Measurements from ENCODE around the gene HOXA6. TPM values are rescaled to one million over a fixed set of nuclear protein-coding genes. Genes with fewer than 3 reads are reported as not detected.

The HOXA6 gene
- total and polyA plus RNA-seq, 2 donors (not counting 3 experiments of a cell fraction or from before 2014, with no cell fraction given), result 10.0 to 20.7 TPM

GRCh38 chr7:27183682-27184336 lies 36.2 kb upstream of the HOXA6 start:
- Histone ChIP-seq H3K27ac (ENCODE audit: insufficient read depth, low read depth, low read length) (peak overlapping the region; percentile 90), H3K4me3 (replicated peaks in 1 of 3; ENCODE audit: insufficient read depth in 1 of 3, low read depth in 1 of 3, low read length in 3 of 3) (peak overlapping the region; percentile 82 to 91 (median 84)), H3K4me2 (ENCODE audit: insufficient read depth, low read length) (peak overlapping the region; percentile 82), H3K9me1 (replicated peaks; ENCODE audit: control insufficient read depth, extremely low read depth, insufficient read depth, low read length) (no peaks in the 10 kb centered on the region), H3K9me3 (replicated peaks; ENCODE audit: control insufficient read depth, insufficient read depth, low read length) (no peaks in the 10 kb centered on the region), H3K27me3 (ENCODE audit: control insufficient read depth in 2 of 2, insufficient read depth in 2 of 2, low read length in 2 of 2) (no peaks in the 10 kb centered on the region), H3K36me3 (ENCODE audit: control insufficient read depth in 2 of 2, extremely low read depth in 1 of 2, insufficient read depth in 2 of 2, low read length in 2 of 2) (no peaks in the 10 kb centered on the region), H4K20me1 (replicated peaks; ENCODE audit: control insufficient read depth, extremely low read depth, insufficient read depth, low read length) (no peaks in the 10 kb centered on the region), H3K79me2 (ENCODE audit: control insufficient read depth, insufficient read depth, low read length) (peaks cover 82% of the 10 kb centered on the region), H3K9ac (replicated peaks; ENCODE audit: extremely low read depth, insufficient read depth, low read length) (peak overlapping the region; percentile 88), H2AFZ (ENCODE audit: low read depth, low read length) (peak overlapping the region; percentile 23), H3K4me1 (ENCODE audit: control insufficient read depth, extremely low read depth, insufficient read depth, low read length) (peaks cover 60% of the 10 kb centered on the region)
- dilution Hi-C loops (cut with MboI; ENCODE audit: extremely low pct_ligation_motif_present, low sequenced_read_pairs), result no loop called here
- TF ChIP-seq MAX (IDR thresholded peaks at IDR 0.05; ENCODE audit: insufficient read depth, insufficient read length) (no peak), FOS (IDR thresholded peaks at IDR 0.05; ENCODE audit: borderline replicate concordance, insufficient read depth, low read length) (no peak), POLR2A (IDR thresholded peaks at IDR 0.05; ENCODE audit: low read depth, low read length) (no peak), CTCF (IDR thresholded peaks at IDR 0.05; ENCODE audit: extremely low read depth in 1 of 2, insufficient read depth in 1 of 2, low read depth in 1 of 2, low read length in 2 of 2) (no peak), EZH2 (IDR thresholded peaks at IDR 0.05; ENCODE audit: borderline replicate concordance, low read depth, low read length, severe bottlenecking) (no peak), MYC (IDR thresholded peaks at IDR 0.05; ENCODE audit: low read depth, low read length) (no peak), GATA2 (IDR thresholded peaks at IDR 0.05; ENCODE audit: insufficient read depth, insufficient read length, low read depth, low read length) (no peak), JUN (IDR thresholded peaks at IDR 0.05; ENCODE audit: borderline replicate concordance, insufficient read depth, insufficient read length, low read depth) (no peak)
- no TSS peak for BruUV-seq (replicated peaks)
- ChIA-PET CTCF (interaction anchor here (0.9 to 6.0 kb wide), 10 partner anchors 10 to 910 kb away, joined by 3 to 49 read pairs (median 5); partner anchors contain the start of gene HOXA10), POLR2A (interaction anchor here (0.6 to 1.4 kb wide), 4 partner anchors 7 to 66 kb away, joined by 3 to 8 read pairs (median 4); no protein-coding TSS in a partner anchor)
- peak; percentile 56 for DNase-seq (ENCODE audit: low read depth, low spot score)
- no peak for FAIRE-seq
- intact Hi-C loops (cut with micrococcal nuclease), result loop anchor here (1.0 kb wide), 1 partner anchor 13 kb away; no protein-coding TSS in a partner anchor

Data from endothelial cell of umbilical vein (primary cell).